GM10248 (cell line): Measurements from ENCODE around the gene ALDH3A2.

ENCODE experiments used
- CTCF ChIA-PET: fragments of 300-600 bp; sonication (Branson Sonifier 250); formaldehyde crosslinking; extraction: SDS; loops from one replicate; lab custom pipeline; 2021; ENCODE audit warnings: antibody characterized with exemption; lab: Yijun Ruan, JAX
- POLR2A ChIA-PET: fragments of 350-650 bp; sonication (Branson Sonifier 250); formaldehyde crosslinking; extraction: SDS; loops from one replicate; lab custom pipeline; 2020; ENCODE audit warnings: antibody characterized with exemption; lab: Yijun Ruan, JAX
- DNase-seq: peaks from one replicate; pipeline ENCODE4 v3.0.0; 2012; ENCODE audit errors: extremely low spot score
- CTCF ChIP-seq: IDR thresholded peaks from 2 replicates; pipeline ENCODE4 v1.5.1; 2012; ENCODE audit warnings: mild to moderate bottlenecking, low read depth; ENCODE audit errors: extremely low read depth, missing control alignments, control extremely low read depth

Gene ALDH3A2

GRCh38 chr17:19705771-19706770, 57.5 kb downstream of the ALDH3A2 start:
- no peak for DNase-seq
- POLR2A ChIA-PET, result no interaction called here

GRCh38 chr17:19706791-19707727, 58.5 kb downstream of the ALDH3A2 start:
- POLR2A ChIA-PET, result no interaction called here
- CTCF ChIA-PET, result interaction anchor here (1.1 to 1.2 kb wide), 2 partner anchors 12 to 33 kb away, joined by 3 read pairs; no protein-coding TSS in a partner anchor
- DNase-seq, result no peak
- no peak for TF ChIP-seq CTCF

More at GRCh38 chr17:19705771-19706770, 57.5 kb downstream of the ALDH3A2 start:
- TF ChIP-seq CTCF, result no peak
- CTCF ChIA-PET, result interaction anchor here (1.1 kb wide), 1 partner anchor 32 kb away, joined by 3 read pairs; no protein-coding TSS in a partner anchor

GRCh38 chr17:19707728-19708221, 59.2 kb downstream of the ALDH3A2 start:
- no peak for TF ChIP-seq CTCF
- ChIA-PET CTCF (interaction anchor here (1.2 kb wide), 1 partner anchor 13 kb away, joined by 3 read pairs; no protein-coding TSS in a partner anchor), POLR2A (no interaction called here)
- no peak for DNase-seq

GRCh38 chr17:19708431-19709175, 60.1 kb downstream of the ALDH3A2 start:
- ChIA-PET POLR2A (no interaction called here), CTCF (no interaction called here)
- no peak for TF ChIP-seq CTCF
- DNase-seq, result no peak

GRCh38 chr17:19709841-19710240, 61.3 kb downstream of the ALDH3A2 start:
- DNase-seq, result no peak
- CTCF ChIA-PET, result interaction anchor here (1.2 to 1.3 kb wide), 2 partner anchors 29 to 80 kb away, joined by 3 read pairs; no protein-coding TSS in a partner anchor
- no peak for TF ChIP-seq CTCF
- POLR2A ChIA-PET, result no interaction called here
